Activated CD4-positive, alpha-beta T cell treated with anti-CD3 and anti-CD28 coated beads for 24 hours (primary cell): ENCODE results near the gene PIP5K1C.

Experiments
- DNase-seq, 2 donors: peaks; one replicate each; pipeline ENCODE4 v3.0.0-alpha.2; 2020; ENCODE audit warnings: low read depth in 2 of 2

Gene PIP5K1C

DNA sequence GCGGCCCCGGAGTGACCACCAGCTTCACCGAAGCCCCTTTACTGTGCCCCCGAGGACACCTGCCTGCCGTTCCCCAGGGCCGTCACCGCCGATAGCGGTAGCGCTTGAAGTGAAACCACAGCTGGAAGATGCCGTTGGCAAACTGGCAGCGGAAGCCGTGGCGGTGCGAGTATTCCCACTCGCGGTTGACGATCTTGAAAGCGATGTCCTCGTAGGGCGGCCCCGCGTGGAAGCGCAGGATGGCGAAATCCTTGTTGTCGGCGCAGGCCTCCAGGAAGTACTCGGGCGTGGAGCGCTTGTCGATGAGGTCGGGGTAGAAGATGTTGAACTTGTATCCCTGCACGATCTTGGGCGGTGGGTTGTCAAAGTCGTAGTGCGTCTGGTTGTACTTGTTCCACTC lies 88.4 kb downstream of the PIP5K1C start:
- DNase-seq = no peak

DNA sequence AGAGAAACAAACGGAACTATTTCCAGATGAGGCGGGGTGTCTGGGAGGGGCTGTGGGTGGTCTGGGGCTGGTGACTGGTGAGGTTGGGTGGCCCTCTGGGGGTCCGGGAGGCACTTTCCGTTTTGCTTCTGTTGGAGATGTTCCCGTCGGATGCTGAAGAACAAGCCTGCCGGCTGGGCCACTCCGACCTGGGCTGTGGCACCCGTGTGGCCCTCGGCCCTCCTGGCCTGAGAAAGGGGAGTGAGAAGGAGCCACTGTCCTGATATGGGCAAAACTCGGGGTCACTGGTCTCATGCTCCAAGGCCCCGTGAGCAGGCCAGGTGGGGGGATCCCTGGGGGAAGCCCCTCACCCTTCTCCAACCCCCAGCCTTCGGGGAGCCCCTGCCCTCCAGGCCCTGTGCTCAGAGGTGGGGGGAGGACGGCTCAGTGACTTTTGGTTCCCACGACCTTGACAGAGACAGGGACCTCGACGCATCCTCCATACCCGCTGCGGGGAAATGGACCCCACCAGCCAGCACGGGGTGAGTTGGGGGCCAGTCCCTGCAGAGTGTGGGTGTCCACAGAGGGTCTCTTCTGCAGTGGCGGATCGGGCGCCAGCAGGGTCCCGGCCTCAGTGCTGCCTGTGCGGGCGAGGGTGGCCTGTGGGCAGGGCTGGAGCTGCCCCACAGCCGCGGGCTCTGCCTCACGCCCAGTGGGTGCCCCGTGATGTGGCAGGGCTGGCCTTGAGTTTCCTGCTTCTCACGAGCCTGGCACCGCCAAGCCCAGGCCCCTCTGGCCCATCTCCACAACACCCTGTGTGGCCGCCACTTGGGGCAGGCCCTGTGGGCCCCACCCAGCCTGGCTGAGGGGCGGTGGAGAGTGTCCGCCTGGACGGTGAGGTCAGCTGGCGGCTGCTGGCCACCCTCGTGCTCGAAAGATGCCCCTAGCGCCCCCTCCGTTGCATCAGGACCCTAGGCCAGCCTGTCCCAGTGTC lies 89.2 kb downstream of the PIP5K1C start:
- DNase-seq = no peak

DNA sequence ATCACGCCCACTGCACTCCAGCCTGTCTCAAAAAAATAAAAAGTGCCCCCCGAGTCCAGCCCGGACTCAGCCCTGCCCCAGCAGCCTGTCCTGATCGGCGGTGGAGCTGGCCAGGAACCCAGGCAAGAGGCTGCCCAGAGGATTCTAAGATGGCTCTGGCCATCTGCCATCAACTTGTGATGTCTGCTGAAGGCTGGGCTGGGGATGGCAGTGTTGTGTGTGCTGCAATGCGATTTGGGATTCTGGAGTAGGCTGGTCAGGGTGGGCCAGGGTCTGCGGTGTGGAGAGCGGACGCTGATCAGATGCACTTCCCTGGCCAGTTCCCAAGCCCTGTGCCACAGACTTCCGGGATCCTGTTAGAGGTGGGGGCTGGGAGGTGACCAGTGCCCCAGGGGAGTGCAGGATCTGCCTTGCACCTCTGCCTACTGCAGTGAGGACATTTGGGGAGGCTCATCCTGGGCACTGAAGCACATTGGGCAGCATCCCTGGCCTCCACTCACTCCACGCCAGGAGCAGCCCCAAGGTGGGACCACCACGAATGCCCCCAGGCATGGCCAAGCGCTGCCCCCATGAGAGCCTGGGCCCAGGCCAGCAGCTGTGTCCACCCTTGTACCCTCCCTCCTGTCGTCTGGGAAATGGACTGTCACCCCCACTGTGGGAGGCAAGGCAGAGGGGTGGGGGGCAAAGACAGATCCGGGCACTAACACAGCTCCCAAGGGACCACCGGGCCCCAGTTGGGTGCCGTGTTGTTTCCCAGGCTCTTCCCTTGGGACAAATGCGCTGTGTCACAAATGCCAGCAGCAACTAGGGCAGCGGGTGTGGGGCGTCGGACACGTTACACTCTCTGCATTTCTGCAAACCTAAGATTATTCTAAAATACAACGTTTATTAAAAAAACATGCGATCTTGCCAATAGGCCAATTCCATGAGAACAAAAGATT lies 90.2 kb downstream of the PIP5K1C start:
- DNase-seq = no peak

DNA sequence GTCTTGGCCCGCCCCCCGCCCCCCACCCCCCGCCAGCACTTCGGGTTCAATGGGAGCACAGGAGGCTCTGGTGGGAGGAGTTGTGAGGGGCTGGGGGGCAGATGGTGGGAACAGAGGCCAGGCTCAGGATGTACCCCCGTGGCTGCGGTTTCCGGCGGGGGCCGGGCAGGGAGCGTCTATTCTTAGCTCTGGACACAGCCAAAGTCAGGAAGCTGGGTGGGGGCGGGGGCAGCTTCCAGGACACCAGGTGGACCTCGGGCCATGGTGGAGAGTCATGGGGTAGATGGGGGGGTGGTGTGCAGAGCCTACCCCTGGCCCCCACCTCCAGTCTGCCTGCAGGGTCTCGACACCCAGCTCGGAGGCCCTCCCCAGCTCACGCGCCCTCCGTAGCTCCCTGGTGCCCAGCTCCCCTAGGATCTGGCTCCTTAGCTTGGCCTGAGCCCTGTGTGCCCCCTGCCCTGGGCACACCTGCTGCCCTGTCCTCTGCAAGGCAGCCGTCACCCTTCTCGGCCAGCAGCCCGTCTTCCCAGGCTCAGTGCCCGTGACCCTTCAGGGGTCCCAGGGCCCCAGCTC lies 91.4 kb downstream of the PIP5K1C start:
- no peak for DNase-seq

DNA sequence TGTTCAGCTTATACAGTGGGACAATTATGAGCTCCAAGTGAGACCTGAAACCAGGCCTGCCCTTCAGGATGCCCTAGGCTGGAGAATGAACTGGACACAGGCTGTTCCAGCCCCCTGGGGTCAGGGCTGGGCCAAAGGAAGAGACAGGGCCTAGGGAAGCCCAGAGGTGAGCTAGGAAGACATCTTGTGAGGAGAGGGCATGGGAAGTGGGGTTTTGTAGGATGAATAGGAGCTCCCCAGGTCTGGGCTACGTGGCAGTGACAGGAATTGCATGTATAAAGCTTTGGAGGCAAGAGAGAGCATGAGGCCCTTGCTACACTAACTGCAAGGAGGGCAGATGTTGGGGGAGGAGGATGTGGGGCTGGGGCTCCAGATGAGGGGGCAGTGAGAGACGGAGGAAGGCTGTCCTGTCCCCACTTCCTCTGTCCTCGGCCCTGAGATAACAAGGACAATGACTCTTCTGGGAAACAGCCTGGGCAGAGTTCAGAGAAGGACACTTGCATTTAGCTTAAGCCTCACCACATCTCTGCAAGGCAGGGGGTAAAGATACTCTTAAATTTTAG lies 92.1 kb downstream of the PIP5K1C start:
- no peak for DNase-seq

DNA sequence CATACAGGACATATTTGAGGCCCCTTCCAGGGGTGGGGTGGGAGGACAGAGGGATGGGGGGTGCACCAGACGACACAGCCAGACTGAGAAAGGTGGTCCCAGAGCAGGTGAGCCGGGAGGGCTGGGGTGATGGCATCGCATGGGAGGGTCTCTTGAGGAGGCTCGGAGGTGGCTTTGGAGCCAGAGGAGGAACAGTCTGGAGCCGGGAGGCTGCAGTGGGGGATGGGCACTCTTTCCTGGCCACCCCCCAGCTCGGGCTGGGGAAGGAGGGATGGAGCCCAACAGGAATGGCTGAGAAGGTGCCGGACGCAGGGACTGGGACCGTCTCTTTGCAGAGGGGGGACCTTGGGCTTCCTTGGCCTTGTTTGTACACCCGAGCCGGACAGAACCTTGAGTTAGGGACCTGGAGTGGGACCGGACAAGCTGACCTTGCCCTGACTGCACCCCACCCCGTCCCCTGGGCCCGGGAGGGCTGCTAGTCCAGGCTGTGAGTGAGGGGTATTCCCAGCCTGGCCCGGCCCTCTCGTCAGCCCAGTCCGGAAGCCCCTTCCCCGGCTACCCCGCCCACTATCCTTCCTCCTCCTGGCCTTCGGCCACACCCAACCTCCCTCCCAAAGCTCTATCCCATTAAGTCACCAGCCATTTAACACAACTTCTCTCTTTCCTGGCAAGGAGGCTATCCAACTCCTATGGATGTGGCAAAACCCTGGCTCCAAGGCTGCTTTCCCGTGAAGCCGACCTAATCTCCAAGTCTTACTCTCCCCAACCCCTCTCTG lies 92.8 kb downstream of the PIP5K1C start:
- no peak for DNase-seq

DNA sequence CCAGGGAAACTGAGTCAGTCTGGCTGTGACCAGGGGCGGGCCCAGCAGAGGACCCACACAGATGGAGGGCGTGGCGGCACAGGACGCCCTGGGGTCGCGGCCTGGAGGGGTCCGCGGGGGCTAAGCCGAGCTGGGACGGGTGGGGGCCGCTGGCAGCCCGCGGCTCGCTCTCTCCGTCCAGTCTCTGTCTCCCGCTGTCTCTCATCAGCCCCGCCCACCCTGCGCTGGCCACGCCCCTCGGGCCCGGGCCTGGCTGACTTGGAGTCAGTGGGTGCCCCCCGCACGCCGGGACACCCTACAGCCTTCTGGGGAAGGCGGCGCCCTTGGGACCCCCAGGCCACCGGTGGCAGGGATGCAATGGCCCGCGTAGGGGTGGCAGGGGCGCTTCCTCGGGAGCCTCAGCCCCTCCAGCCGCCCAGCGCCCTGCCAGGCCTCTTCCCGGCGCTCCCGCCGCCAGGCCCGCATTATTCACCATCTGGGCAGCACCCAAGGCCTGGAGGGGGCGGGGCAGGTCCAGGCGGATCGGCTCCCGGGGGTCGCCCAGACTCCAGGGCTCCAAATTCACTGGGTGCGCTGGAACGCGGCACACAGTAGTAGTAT lies 93.5 kb downstream of the PIP5K1C start, which contains the start of gene TBXA2R:
Gene TBXA2R (minus strand): TSS at position 186 of the 600 bp plus-strand sequence. CDS start 6,241 bp downstream, outside the sequence.
- peak; percentile 45 to 56 for DNase-seq

DNA sequence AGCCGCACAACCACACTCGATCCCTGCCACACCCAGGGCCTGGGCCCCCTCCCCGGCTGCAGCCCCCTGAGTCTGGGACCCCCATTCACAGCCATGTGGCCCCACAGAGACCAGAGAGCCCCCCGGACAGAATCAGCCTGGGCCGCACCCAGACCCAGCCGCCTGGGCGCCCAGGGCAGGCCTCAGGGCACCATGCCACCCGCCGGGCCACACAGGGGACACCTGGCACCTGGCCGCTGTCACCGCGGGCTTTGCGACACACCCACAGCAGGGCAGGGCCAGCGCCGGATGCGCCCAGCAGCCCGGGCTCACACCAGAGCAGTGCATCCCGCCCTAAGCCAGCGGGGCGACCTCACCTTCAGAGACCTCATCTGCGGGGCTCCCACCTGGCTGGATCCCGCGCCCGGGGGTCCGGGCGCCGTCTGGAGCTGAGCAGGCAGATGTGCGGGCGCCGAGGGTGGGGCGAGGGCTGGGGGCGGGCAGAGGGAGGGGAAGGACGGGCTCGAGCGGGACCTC lies 94.0 kb downstream of the PIP5K1C start:
- no peak for DNase-seq

DNA sequence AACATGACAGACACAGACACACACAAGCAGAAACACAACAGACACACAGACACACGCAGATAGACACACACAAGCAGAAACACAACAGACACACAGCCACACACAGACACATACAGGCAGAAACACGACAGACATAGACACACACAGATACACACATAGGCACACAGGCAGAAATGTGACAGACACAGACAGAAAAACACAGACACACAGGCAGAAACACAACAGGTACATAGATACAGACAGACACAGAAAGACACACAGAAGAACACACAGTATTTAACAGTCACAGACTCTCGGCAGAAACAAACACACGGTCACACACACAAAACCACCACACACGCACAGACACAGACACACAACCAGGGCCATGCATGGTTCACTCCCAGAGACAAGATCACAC lies 94.5 kb downstream of the PIP5K1C start:
- no peak for DNase-seq

DNA sequence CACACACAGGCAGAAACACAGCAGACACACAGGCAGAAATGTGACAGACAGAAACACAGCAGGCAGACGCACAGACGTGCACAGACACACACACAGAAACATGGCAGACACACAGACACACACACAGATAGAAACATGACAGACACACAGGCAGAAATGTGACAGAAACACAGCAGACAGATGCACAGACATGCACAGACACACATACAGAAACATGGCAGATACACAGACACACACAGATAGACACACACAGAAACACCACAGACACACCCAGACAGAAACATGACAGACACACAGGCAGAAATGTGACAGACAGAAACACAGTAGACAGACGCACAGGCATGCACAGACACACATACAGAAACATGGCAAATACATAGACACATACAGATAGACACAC lies 94.9 kb downstream of the PIP5K1C start:
- DNase-seq = no peak

DNA sequence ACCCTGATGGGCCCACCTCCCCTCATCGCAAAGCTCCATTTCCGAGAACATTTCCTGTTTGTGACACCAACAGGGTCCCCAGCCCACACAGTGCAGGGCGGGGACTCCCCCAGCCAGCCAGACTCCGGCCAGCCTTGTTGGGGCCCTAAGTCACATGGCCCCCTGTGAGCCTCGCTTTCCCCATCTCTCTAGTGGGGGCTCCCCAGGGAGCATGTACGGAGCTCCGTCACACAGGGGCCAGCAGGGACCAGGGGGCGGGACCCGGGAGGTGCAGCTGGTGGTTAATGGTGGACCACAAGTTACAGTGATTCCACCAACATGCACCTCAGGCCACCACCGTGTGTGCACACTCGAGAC lies 95.3 kb downstream of the PIP5K1C start:
- no peak for DNase-seq

DNA sequence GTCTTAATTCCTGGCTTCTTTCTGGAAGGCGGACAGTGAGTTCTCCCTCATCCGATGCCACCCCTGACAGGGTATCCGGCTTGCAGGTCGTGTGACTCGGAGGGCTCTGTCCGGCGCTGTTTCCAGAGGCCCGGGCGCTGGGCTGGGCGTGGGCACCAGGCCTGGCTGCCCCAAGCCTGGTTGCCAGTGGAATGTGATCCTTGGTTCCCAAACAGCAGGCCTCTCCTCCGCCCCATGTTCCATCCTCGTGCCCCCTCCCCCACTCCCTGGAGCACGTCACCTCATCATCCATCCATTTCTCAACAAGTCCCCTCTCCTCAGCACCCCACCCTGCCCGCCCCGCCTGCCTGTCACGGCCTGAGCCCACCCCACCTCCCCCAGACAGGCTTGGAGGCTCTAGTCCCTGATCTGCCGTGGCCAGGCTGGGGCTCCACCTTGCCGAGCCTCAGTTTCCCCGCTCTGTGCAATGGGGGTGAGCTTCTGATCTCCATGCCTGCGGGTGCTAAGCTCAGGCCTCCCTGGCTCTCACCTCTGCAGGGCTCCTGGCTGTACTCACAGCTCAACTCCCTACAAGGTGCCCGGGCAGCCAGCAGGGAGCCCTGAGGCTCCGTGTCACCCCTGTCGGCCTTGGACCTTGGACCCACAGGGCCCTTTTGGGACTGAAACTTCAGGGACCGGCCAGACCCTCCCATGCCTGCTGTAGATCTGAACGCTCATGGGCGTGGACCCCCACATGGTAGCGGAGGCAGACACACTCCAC lies 95.9 kb downstream of the PIP5K1C start:
- no peak for DNase-seq

DNA sequence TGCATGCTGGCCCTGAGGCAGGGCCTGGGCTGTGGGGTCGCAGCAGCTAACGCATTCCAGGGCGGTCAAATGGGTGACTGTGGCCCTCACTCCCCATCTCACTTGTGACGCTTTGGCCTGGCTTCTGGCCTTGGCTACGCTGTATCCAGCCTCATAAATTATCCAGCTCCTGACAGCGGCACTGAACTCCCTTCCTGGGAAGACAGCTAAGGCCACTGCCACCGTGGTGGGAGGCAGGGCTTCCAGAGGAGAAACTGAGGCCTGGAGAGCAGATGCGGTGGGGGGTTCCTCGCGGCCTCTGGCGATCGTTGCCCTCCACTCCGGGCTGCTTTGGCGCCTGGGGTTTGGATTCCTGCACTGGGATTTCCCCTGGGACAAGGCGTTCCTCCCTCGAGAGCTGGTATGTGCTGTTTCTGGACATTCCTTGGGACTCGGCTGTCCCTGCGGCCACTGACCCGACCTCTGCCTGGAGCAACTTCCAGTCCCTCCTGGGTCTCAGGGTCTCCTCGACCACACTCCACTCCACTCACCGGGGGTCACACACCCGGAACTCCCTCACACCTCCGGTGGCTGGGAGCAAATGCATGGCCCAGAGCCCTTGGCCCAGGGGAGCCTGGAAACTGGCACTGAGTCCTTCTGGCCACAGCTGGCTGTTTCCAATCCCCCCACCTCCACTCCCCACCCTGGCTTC lies 97.0 kb downstream of the PIP5K1C start:
- no peak for DNase-seq

DNA sequence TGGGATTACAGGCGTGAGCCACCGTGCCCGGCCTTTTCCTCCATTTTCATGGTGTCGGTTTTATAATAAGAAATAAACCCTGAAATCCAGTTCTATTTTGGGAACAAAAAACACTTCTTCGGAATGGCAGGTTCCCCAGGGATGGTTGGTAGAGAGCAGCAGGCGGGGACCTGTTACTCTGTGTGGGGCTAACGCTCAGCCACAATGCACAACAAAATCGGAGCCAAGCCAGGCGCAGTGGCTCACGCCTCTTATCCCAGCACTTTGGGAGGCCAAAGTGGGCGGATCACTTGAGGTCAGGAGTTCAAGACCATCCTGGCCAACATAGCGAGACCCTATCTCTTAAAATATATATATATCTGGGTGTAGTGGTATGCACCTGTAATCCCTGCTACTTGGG lies 99.2 kb downstream of the PIP5K1C start:
- no peak for DNase-seq

DNA sequence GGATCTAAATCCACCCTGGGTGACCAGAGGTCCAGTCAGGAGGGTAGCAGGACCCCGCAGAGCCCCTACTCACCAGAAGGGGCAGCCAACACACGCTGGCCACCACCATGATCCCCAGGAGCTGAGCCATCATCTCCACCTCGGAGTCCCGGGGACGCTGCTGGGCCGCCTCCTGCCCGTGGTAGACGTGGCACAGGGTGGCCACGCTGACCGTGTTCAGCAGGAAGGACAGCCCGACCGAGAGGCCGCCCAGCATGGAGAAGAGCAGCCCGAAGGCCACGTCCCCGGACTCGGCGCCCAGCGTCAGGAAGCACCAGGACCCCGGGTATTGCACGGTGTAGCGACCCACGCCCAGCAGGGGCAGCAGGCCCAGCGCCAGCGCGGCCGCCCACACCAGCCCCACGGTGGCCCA lies 100.5 kb downstream of the PIP5K1C start:
- no peak for DNase-seq

DNA sequence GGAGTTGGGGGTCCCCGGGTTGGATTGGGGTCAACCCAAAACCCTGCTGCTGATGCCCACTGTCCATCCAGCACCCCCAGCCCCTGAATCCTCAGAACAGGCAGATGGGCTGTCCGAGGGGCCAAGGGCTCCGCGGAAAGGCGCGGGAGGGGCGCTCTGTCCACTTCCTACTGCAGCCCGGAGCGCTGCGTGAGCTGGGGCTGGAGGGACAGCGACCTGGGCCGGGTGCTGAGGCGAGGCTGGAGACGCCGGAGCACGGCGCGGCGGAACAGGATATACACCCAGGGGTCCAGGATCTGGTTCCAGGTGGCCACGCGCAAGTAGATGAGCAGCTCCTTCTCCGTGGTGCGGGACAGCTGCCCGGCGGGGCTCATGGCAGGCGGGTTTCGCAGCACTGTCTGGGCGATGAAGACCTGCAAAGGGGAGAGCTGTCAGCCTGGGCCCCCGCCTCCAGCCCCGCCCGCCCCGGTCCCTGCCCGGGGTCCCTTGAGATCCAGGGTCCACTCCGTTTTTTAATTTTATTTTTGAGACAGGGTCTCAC lies 104.7 kb downstream of the PIP5K1C start:
- DNase-seq = no peak

DNA sequence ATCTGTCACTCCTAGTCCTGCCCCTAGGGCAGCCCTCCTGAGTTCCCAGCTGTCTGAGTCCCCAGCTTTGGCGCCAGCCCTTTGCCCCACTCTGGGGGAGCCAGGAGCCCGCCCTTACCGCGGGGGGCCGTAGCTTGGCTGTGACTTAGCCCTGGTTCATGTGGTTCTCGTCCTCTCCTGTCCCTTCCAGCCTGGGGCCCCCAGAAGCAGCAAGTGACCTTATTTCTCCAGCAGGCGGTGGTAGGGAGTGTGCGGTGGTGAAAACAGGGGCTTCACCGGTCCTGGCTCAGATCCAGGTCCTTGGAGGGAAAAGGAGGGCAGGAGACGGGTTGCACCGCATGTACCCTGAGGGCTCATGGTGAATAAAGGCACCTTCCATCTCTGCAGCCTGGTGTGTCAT lies 107.1 kb downstream of the PIP5K1C start:
- DNase-seq = no peak

DNA sequence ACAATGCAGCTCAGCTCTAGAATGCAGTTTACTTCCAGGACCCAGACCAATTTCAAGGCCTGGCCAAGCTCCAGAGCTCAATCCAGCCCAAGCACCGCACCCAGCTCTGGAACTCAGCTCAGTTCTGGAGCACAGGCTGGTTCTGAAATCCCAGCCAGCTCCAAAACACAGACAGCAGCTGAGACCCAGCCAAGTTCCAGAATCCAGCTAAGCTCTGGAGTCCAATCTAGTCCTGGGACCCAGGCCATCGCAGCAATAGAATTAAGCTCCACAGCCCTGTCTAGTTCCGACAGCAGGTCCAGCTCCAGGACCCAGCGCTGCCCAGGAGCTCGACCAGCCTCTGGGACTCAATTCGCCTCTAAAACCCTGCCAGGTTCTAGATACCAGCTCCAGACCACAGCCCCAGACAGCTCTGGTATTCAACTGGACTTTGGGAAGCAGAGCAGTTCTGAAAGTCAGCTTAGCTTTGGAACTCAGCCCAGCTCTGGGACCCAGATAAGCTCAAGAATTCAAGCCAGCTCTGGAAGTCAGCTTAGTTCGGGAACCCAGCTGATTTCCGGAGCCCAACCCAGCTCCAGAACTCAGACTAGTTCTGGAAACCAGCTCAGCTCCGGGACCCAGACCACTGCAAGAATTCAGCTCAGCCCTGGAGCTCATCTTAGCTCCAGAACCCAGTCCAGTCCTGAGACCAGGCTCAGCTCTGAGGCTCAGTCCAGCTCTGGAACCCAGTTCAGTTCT lies 108.2 kb downstream of the PIP5K1C start:
- no peak for DNase-seq
